LNCAP (cell line): ENCODE measurements around the gene ESR1.

ENCODE experiments used
- TF ChIP-seq, protein P1 (sequence below): fragments of 450-650 bp; IDR thresholded peaks from 2 replicates; pipeline ENCODE4 v1.5.1; 2017; ENCODE audit warnings: mild to moderate bottlenecking

ESR1 gene

DNA sequence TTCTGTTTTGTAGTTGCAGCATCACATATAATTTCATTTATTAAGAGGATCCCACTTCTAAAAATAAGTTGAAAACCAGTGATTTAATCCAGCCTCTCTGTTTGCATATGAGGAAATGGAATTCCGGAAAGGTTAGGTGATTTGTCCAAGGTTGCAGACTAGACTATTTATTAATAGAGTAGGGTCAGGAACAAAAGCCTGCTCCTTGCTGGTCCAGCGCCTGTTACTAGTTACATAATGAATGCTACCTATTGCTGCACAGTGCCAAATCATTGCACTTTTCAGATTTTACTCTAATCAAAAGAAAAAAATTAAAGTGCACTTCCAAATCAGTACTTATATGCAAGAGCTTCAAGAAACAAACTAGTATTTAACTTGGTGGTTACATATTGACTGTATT is 238.6 kb downstream of the ESR1 start:
- TF ChIP-seq, protein P1, sequence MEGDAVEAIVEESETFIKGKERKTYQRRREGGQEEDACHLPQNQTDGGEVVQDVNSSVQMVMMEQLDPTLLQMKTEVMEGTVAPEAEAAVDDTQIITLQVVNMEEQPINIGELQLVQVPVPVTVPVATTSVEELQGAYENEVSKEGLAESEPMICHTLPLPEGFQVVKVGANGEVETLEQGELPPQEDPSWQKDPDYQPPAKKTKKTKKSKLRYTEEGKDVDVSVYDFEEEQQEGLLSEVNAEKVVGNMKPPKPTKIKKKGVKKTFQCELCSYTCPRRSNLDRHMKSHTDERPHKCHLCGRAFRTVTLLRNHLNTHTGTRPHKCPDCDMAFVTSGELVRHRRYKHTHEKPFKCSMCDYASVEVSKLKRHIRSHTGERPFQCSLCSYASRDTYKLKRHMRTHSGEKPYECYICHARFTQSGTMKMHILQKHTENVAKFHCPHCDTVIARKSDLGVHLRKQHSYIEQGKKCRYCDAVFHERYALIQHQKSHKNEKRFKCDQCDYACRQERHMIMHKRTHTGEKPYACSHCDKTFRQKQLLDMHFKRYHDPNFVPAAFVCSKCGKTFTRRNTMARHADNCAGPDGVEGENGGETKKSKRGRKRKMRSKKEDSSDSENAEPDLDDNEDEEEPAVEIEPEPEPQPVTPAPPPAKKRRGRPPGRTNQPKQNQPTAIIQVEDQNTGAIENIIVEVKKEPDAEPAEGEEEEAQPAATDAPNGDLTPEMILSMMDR: no peak

DNA sequence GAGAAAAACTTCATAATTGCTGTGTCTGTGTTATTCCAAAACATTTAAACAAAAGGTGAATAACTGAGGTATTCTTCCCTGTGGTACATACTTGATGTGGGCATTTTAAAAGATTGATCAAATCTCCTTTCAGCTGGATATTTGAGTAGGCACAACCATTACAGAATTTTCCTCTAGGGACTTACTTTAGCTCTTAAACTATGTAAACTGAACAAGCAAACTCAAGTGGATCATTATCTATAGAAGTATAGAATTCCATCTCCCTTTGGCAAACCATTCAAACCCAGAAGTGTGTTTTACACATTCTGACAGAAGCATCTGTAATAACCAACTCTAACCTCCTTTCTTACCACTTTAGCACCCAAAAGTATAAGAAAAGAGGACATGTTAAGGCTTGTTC is 241.4 kb downstream of the ESR1 start:
- TF ChIP-seq, protein P1: no peak

DNA sequence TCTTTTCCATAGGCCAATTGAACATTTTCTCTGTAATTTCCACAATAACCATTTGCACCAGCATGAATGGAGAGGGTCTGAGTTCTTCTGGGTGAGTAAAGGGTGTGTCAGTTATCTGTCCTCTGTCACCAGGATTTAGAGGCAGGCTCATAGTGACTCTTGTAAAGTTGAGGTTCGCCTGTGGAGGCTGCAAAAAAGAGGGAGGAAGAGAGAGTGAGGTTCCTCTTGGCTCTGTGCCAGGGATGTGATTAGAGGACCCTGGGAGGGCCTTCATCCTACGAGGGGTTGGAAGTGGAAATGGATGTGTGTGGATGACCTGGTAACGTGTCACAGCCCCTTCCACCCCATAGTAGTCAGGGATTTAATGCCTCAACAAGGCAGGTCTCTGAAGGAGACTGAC is 242.0 kb downstream of the ESR1 start:
- TF ChIP-seq, protein P1: no peak

DNA sequence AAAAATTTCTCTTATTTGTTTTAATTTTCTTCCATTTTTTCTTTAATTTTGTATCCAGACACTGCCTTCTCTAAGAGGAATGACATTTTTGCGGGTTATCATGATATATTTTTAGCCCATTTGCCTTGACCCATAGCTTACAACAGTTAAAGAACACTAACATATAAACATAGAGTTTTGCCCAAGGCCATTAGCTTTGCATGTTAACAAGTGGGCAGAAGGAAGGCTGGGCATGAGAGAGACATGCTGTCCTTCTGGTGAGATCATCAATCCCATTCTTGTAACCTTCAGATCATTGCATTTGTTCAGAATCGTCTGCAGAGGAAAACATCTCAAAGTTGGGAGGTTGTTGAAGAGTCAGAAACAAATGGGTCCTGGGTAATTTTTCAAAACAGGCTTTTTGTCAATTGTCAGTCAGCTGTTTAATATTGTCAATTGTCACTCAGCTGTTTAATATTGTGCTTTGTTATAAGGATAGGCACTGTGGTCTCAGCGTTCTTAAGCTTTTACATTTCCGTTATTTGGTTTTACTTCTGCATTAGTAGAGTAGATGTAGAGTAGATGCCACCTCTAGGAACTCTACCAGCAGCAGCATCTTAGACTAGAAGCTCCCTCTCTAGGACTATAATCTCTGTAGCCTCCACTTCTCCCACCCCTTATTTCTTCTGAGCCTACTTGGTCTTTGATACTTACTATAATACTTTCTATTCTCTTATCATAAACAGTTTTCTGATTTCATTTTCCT is 243.1 kb downstream of the ESR1 start:
- TF ChIP-seq, protein P1: no peak

DNA sequence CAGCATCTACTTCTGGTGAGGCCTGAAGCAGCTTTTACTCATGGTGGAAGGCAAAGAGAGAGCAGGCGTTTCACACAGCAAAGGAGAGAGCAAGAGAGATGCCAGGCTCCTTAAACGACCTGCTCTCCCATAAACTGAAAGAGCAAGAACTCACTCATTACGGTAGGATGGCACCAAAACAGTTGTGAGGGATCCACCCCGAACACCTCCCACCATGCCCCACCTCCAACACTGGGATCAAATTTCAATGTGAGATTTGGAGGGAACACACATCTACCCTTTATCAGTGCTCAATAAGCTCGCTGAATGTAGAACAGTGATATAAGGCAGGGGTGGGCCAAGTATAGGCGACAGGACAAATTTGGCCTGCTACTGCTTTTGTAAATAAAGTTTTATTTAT is 244.6 kb downstream of the ESR1 start:
- TF ChIP-seq, protein P1: no peak

DNA sequence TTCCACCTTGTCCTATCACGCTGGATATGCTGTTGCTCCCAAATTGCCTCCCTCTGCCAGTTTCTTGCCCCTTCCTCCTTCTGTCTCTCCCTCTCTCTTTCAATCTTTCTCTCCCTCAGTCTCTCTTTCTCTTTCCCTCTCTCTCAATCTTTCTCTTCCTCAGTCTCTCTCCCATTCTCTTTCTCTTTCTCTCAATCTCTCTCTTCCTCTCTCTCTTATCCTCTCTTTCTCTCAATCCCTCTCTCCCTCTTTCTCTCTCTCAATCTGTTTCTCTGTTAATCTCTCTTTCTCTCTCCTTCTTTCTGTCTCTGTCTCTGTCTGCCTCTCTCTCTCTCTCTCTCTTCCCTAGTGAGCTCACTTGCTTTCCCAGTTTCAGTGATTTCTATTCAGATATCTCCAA is 245.8 kb downstream of the ESR1 start:
- TF ChIP-seq, protein P1: no peak

DNA sequence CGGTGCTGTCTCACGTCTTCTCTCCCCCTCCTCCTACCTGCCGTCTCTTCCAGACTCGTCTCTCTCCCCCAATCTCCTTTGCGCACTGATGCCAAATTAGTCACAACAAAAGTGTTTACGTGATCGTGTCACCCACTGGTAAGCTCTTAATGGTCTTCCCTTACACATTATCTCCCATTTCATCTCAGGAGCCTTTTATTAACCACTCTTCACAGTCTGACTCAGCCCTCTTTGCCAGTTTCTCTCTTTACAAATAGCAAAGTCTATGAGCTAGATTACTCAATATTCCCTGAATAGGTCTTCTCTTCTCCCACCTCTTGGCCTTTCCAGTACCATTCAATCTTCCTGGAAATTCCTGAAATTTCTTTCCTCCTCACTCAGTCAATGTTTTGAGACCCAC is 247.0 kb downstream of the ESR1 start:
- TF ChIP-seq, protein P1: no peak

DNA sequence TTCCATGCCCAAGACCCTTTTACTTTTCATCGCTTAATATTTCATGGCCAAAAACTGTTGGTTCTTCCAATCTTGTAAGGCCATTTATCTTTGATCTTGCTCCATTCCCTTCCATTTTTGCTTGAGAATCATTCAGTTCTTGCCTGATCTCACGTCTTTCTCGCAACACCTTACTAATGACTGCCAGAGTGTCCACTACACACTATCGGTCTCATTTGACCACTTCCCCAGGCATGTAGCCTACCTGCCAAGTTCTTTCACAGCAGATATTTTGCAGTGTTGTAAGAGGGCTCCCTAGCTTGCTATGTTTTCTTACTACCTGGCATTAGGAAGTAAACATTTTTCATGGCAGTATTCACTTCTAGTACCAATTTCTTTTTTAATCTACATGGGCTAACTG is 248.0 kb downstream of the ESR1 start:
- TF ChIP-seq, protein P1: no peak
